Adrenal gland (tissue), 12 donors: ENCODE data around the gene AJM1. TPM values are rescaled to one million over a fixed set of nuclear protein-coding genes. Genes with fewer than 3 reads are reported as not detected.

Experiments used
- DNase-seq, 7 donors: peaks; one replicate each; pipeline ENCODE4 v3.0.0-alpha.2; 2019 to 2020
- H3K27ac ChIP-seq, 5 donors: fragments of 200-600 bp; sonication (generic) in 4 of 5; 1 replicate in 3 of 5; 2 replicates in 2 of 5; pipeline versions ENCODE4 v1.5.1 to v1.8.0; 2016 to 2020; ENCODE audit warnings: mild to moderate bottlenecking in 1 of 5
- H3K27me3 ChIP-seq: fragments of 200-600 bp; 2 replicates; pipeline ENCODE4 v1.8.0; 2021
- H3K36me3 ChIP-seq, 2 donors: fragments of 200-600 bp; replicated peaks in 1 of 2; 1 replicate in 1 of 2; 2 replicates in 1 of 2; pipeline versions ENCODE4 v1.5.1 to v1.8.0; 2018 to 2022
- H3K4me1 ChIP-seq, 2 donors: fragments of 200-600 bp; replicated peaks in 1 of 2; 1 replicate in 1 of 2; 2 replicates in 1 of 2; pipeline versions ENCODE4 v1.5.1 to v1.8.0; 2018 to 2021
- H3K4me3 ChIP-seq, 4 donors: fragments of 200-600 bp; sonication (generic) in 3 of 4; one replicate each; pipeline ENCODE4 v1.5.1; 2016 to 2018
- H3K9me3 ChIP-seq, 3 donors: fragments of 200-600 bp; sonication (generic) in 1 of 3; replicated peaks in 1 of 3; 1 replicate in 2 of 3; 2 replicates in 1 of 3; pipeline versions ENCODE4 v1.5.1 to v1.8.0; 2016 to 2021
- POLR2A ChIP-seq, 2 donors: fragments of 450-650 bp; IDR thresholded peaks; one replicate each; pipeline ENCODE4 v1.6.1; 2017; ENCODE audit warnings: antibody characterized with exemption in 2 of 2, mild to moderate bottlenecking in 2 of 2, moderate library complexity in 1 of 2
- WGBS, 4 donors: extraction: QIAGEN DNeasy Blood & Tissue Kit in 2 of 4; methylation state at CpG; one replicate each; pipeline versions ENCODE4 v1.1.5 to v1.1.7; 2013 to 2017; 5-methylcytosine and 5-hydroxymethylcytosine counted together
- intact Hi-C, 2 donors: fragments of 100-400 bp; cut with DNase I; formaldehyde crosslinking; loops; one replicate each; pipeline versions ENCODE4 v1.14.1 to v1.15.0; 2022 to 2023
- polyA plus RNA-seq, 3 donors: library from polyadenylated mRNA; stranded (reverse); fragments of 200-250 nt in 2 of 3; fragments of 350-450 nt in 1 of 3; fragmentation: Illumina TruSeq in 1 of 3; extraction: RNeasy Lipid Tissue Mini Kit (QIAGEN cat#74804) in 1 of 3; gene quantifications; one replicate each; pipeline ENCODE4 v1.2.3, GENCODE V29; 2013 to 2014
- total RNA-seq, 9 donors: library from RNA; depleted of rRNA in 4 of 9; stranded (reverse); fragments of >200 nt in 4 of 9; fragments of 120-200 nt in 1 of 9; fragmentation: NEBNext Ultra II Directional in 1 of 9; extraction: Animal tissue kit (Norgen Biotek cat#: 25700) in 1 of 9; gene quantifications; one replicate each; pipeline versions ENCODE4 v1.1.0 to v1.2.4, GENCODE V29; 2013 to 2023
- TF ChIP-seq, protein P1 (sequence below), 6 experiments: fragments of 450-650 bp in 4 of 6; fragments of 200-600 bp in 2 of 6; sonication (generic) in 1 of 6; IDR thresholded peaks; 1 replicate in 5 of 6; 2 replicates in 1 of 6; pipeline versions ENCODE4 v1.5.1 to v1.8.0; 2016 to 2021; ENCODE audit warnings: antibody characterized with exemption in 6 of 6, mild to moderate bottlenecking in 2 of 6, moderate library complexity in 1 of 6
- donor health status: healthy with polysubstance abuse.
- donor health status: Bipolar disorder and iron deficiency.
- donor health status: DM: yes; HTN: yes; CAD: no.
- donor health status: DM: no; HTN: no; CAD: no.
- donor health status: DM: no; HTN: no; CAD: no.
- donor health status: DM: yes; HTN: yes; CAD: no.

Gene AJM1
- total and polyA plus RNA-seq, 12 donors, result 0.33 to 13.7 (median 3.3) TPM

DNA sequence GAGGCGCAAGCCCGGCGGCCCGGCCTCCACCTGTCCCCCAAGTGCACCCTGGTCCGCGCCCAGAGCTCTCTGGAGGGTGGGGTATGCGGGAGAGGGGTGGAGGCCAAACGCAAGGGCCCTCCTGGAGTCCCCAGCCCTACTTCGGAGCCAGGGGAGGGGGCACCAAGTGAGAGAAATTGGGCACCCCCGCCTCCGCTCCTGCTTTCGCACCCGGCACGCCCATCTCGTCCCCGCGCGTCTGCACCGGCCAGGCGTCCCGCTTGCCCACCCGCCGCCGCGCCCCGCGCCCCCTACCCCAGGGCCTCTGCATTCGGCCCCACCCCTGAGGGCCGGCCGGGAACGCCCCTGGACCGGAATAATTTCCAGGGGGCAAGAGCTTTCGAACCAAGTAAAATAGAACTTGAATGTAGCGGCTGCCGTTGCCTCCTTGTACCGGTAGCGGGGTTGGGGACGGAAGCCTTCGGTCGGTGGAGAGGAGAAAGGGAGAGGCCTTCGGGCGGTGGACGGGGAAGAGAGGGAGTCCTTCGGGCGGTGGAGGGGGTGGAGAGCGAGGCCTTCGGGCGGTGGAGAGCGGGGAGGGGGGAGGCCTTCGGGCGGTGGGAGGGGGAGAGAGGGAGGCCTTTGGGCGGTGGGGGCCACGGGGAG, 6.2 kb downstream of the AJM1 start:
- peaks cover 0 to 10% of the 10 kb centered on the region in 2 donors for H3K36me3 ChIP-seq
- H3K4me3 ChIP-seq, result peak overlapping the region; percentile 36 to 83 (median 48)
- WGBS, 4 donors, result 0 to 3% (median 0%) methylated on average over 7 to 49 of the region's 53 CpGs
- peaks cover 14 to 31% of the 10 kb centered on the region in 2 donors for H3K4me1 ChIP-seq
- intact Hi-C loops, result loop anchor here (10.0 kb wide), 2 partner anchors 54 to 96 kb away; partner anchors contain the start of genes C8G (in 1 of the 2), CCDC183 (in 1 of the 2), FBXW5 (in 1 of the 2) and TMEM141 (in 1 of the 2)
- no peaks in the 10 kb centered on the region for H3K9me3 ChIP-seq
- peak overlapping the region; percentile 86 to 98 (median 91) for H3K27ac ChIP-seq
- DNase-seq, result peak in 1 of 7 donors; percentile 61
- no peaks in the 10 kb centered on the region for H3K27me3 ChIP-seq
- TF ChIP-seq POLR2A (IDR thresholded peaks at IDR 0.05), result no peak
- TF ChIP-seq, protein P1, sequence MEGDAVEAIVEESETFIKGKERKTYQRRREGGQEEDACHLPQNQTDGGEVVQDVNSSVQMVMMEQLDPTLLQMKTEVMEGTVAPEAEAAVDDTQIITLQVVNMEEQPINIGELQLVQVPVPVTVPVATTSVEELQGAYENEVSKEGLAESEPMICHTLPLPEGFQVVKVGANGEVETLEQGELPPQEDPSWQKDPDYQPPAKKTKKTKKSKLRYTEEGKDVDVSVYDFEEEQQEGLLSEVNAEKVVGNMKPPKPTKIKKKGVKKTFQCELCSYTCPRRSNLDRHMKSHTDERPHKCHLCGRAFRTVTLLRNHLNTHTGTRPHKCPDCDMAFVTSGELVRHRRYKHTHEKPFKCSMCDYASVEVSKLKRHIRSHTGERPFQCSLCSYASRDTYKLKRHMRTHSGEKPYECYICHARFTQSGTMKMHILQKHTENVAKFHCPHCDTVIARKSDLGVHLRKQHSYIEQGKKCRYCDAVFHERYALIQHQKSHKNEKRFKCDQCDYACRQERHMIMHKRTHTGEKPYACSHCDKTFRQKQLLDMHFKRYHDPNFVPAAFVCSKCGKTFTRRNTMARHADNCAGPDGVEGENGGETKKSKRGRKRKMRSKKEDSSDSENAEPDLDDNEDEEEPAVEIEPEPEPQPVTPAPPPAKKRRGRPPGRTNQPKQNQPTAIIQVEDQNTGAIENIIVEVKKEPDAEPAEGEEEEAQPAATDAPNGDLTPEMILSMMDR (IDR thresholded peaks at IDR 0.05), result peak in 1 of 6 experiments; percentile 12

DNA sequence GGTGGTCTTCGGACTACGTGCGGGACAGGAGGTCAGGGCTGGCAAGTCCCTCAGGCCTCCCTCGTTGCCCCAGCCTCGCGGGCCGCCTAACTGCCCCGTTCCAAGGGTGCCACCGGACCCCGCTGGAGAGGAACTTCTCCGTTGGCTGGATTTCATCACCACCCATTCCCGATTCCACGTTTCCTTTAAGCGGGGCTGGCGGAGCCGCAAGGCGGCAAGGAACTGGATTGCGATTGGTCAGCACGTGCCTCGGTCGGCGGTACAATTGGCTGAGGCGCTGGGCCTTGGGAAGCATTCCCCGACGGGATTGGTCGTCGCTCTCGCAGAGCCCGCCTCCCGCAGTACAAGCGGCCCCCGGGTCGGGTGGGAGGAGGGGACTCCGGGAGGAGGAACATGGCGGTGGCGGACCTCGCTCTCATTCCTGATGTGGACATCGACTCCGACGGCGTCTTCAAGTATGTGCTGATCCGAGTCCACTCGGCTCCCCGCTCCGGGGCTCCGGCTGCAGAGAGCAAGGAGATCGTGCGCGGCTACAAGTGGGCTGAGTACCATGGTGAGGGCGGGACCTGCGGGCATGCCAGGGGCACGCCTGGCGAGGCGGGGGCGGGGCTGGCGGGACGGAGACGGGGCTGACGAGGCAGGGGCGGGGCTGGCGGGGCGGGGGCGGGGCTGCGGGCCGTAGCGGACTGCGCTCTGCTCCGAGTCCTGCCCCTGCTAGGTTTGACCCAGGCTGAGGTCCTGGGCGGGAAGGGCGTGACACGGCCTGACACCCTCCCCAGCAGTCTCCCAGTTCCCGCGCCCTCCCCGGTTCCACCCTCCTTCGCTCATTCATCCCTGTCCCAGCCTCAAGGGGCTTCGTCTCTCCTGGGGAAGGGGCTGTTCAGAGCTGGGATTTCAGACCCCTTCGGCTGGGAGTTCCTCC, 7.0 kb downstream of the AJM1 start, which contains the start of gene PHPT1:
PHPT1 (plus strand) TSS at position 372 of the 922 bp plus-strand sequence; CDS start at position 394, 22 bp downstream.
- no peaks in the 10 kb centered on the region for H3K27me3 ChIP-seq
- TF ChIP-seq, protein P1 (IDR thresholded peaks at IDR 0.05), result no peak
- peak; percentile 75 to 81 for TF ChIP-seq POLR2A (IDR thresholded peaks at IDR 0.05)
- H3K27ac ChIP-seq, result peak within 1 kb of the TSS; percentile 86 to 98 (median 91)
- peaks cover 14 to 25% of the 10 kb centered on the region in 2 donors for H3K4me1 ChIP-seq
- no peaks in the 10 kb centered on the region for H3K9me3 ChIP-seq
- WGBS, 4 donors, result 1 to 3% (median 1%) methylated on average over 7 to 77 of the region's 77 CpGs
- intact Hi-C loops, result loop anchor here (10.0 kb wide), 2 partner anchors 54 to 96 kb away; partner anchors contain the start of genes C8G (in 1 of the 2), CCDC183 (in 1 of the 2), FBXW5 (in 1 of the 2) and TMEM141 (in 1 of the 2)
- H3K4me3 ChIP-seq, result peak within 1 kb of the TSS; percentile 36 to 83 (median 48)
- peaks cover 0 to 10% of the 10 kb centered on the region in 2 donors for H3K36me3 ChIP-seq
- DNase-seq, result peak; percentile 98 to 99 (median 99)

DNA sequence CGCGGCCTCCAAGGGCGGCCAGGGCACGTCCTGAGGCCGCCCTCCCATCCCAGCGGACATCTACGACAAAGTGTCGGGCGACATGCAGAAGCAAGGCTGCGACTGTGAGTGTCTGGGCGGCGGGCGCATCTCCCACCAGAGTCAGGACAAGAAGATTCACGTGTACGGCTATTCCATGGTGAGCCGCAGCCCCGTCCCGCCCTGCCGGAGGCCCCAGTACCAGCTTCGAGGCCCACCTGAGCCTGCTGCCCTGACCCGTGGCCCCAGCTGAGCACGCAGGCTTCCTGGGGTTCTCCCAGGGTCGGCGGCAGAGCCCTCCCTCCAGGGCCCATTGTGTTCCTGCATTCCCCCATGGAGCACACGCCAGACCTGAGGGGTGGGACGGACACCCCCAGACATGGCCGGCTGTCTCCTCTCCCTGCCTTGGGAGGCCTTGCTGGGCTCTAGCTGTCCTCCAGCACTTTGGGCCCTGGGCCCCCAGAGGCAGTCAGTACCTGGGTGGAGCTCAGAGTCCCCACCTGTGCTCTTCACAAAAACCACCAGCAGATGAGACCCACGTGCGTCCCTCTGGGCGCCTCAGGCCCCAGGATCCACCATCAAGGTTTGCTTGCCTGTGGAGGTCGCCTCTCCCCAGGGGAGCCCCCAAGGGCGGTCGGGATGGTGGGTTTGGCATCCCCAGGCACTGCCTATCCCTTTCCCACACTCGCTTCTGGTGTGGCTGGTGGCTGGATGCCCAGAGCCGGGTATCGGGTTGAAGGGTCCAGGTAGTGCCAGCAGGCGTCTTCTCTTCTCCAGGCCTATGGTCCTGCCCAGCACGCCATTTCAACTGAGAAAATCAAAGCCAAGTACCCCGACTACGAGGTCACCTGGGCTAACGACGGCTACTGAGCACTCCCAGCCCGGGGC, 7.9 kb downstream of the AJM1 start:
- peaks cover 14 to 25% of the 10 kb centered on the region in 2 donors for H3K4me1 ChIP-seq

More for the DNA sequence above, 7.9 kb downstream of the AJM1 start:
- peaks cover 0 to 10% of the 10 kb centered on the region in 2 donors for H3K36me3 ChIP-seq
- intact Hi-C loops, result loop anchor here (10.0 kb wide), 2 partner anchors 55 to 95 kb away; partner anchors contain the start of genes C8G (in 2 of the 2), FBXW5 (in 2 of the 2), CCDC183 (in 1 of the 2) and TMEM141 (in 1 of the 2)
- peak overlapping the region in 2 of 4 donors; percentile 55 to 83 for H3K4me3 ChIP-seq
- H3K27me3 ChIP-seq, result no peaks in the 10 kb centered on the region
- peak in 2 of 7 donors; percentile 34 to 47 for DNase-seq
- peak overlapping the region in 4 of 5 donors; percentile 86 to 98 (median 92) for H3K27ac ChIP-seq
- no peak for TF ChIP-seq POLR2A (IDR thresholded peaks at IDR 0.05)
- TF ChIP-seq, protein P1 (IDR thresholded peaks at IDR 0.05), result peak in 1 of 6 experiments; percentile 2
- 40 to 74% (median 43%) methylated on average over 12 to 43 of the region's 43 CpGs for WGBS, 4 donors
- no peaks in the 10 kb centered on the region for H3K9me3 ChIP-seq
